Ovary (tissue), 9 donors: ENCODE measurements around the gene DST. TPM values are rescaled to one million over a fixed set of nuclear protein-coding genes. Genes with fewer than 3 reads are reported as not detected.

Experiments
- DNase-seq, 5 donors: peaks; one replicate each; pipeline ENCODE4 v3.0.0-alpha.2; 2019 to 2020
- H3K27ac ChIP-seq, 2 donors: fragments of 200-600 bp; one replicate each; pipeline versions ENCODE4 v1.5.1 to v1.8.0; 2019 to 2022
- H3K27me3 ChIP-seq: fragments of 200-600 bp; one replicate; pipeline ENCODE4 v1.8.0; 2022
- H3K36me3 ChIP-seq: fragments of 200-600 bp; sonication (generic); one replicate; pipeline ENCODE4 v1.5.1; 2019
- H3K4me1 ChIP-seq: one replicate; pipeline ENCODE4 v1.8.1; 2013; ENCODE audit warnings: mild to moderate bottlenecking, moderate library complexity; ENCODE audit not compliant: insufficient read depth
- H3K4me3 ChIP-seq: fragments of 200-600 bp; sonication (generic); one replicate; pipeline ENCODE4 v1.5.1; 2017
- H3K9me3 ChIP-seq, 2 donors: fragments of 200-600 bp in 1 of 2; sonication (generic) in 1 of 2; one replicate each; pipeline versions ENCODE4 v1.5.1 to v1.8.1; 2013 to 2019; ENCODE audit warnings: mild to moderate bottlenecking in 1 of 2, moderate library complexity in 1 of 2
- EP300 ChIP-seq: sonication (generic); formaldehyde crosslinking; IDR thresholded peaks from one replicate; pipeline ENCODE4 v1.6.1; 2017; ENCODE audit warnings: antibody characterized with exemption
- POLR2A ChIP-seq: fragments of 450-650 bp; IDR thresholded peaks from one replicate; pipeline ENCODE4 v1.6.1; 2017; ENCODE audit warnings: antibody characterized with exemption, mild to moderate bottlenecking, moderate library complexity
- WGBS, 3 donors: extraction: QIAGEN DNeasy Blood & Tissue Kit in 1 of 3; methylation state at CpG; one replicate each; pipeline versions ENCODE4 v1.1.5 to v1.1.7; 2013 to 2017; 5-methylcytosine and 5-hydroxymethylcytosine counted together
- intact Hi-C, 4 donors: fragments of 100-400 bp; cut with DNase I; formaldehyde crosslinking; loops; one replicate each; pipeline versions ENCODE4 v1.11.0 to v1.15.1; 2022 to 2023
- polyA plus RNA-seq, 2 donors: library from polyadenylated mRNA; stranded (reverse); fragments of 200-250 nt in 1 of 2; fragments of 350-450 nt in 1 of 2; fragmentation: Illumina TruSeq in 1 of 2; extraction: RNeasy Lipid Tissue Mini Kit (QIAGEN cat#74804) in 1 of 2; gene quantifications; one replicate each; pipeline ENCODE4 v1.2.3, GENCODE V29; 2013 to 2014
- total RNA-seq, 7 donors: library from RNA; depleted of rRNA in 2 of 7; stranded (reverse); fragments of >200 nt in 2 of 7; fragmentation: NEBNext Ultra II Directional in 3 of 7; extraction: Animal tissue kit (Norgen Biotek cat#: 25700) in 3 of 7; gene quantifications; one replicate each; pipeline versions ENCODE4 v1.1.0 to v1.2.4, GENCODE V29; 2016 to 2023
- TF ChIP-seq, protein P1 (sequence below), 3 donors: fragments of 450-650 bp in 2 of 3; fragments of 200-600 bp in 1 of 3; IDR thresholded peaks; one replicate each; pipeline versions ENCODE4 v1.5.1 to v1.8.0; 2016 to 2022; ENCODE audit warnings: antibody characterized with exemption in 3 of 3, mild to moderate bottlenecking in 1 of 3
- donor health status: DM: no; HTN: no; CAD: no; lungs with moderate emphysema.
- donor health status: DM: no; HTN: no; CAD: no.
- donor health status: Bipolar disorder and iron deficiency.
- donor health status: DM: yes; HTN: yes; CAD: no.
- donor health status: DM: no; HTN: no; CAD: no.
- donor health status: DM: yes; HTN: yes; CAD: no.

The DST gene
- total and polyA plus RNA-seq, 9 donors = 124 to 290 (median 174) TPM

DNA sequence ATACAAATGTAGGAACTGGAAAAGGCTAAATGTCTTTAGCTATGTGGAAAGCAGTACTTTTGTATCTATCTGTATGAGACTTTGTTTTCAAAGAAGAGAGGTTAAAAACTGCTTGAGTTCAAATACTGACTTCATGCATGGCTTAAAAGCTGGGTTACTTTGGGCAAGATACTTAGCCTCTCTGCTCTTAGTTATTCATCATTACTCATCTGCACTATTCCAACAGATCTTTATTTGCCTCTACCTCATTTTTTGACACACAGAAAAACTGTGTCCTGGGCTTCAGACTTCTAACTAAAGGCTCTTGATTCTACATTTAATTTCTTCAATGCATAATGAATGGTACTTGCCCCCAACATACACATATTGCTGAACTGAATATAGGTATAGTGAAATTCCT, 114.8 kb downstream of the DST start:
- intact Hi-C loops = no loop called here
- Histone ChIP-seq H3K4me3 (no peak overlapping the region), H3K9me3 (no peaks in the 10 kb centered on the region), H3K27ac (peak overlapping the region in 1 of 2 donors; percentile 49), H3K36me3 (no peaks in the 10 kb centered on the region), H3K27me3 (no peaks in the 10 kb centered on the region), H3K4me1 (peaks cover 9% of the 10 kb centered on the region)
- TF ChIP-seq EP300 (no peak), POLR2A (no peak)
- TF ChIP-seq, protein P1, sequence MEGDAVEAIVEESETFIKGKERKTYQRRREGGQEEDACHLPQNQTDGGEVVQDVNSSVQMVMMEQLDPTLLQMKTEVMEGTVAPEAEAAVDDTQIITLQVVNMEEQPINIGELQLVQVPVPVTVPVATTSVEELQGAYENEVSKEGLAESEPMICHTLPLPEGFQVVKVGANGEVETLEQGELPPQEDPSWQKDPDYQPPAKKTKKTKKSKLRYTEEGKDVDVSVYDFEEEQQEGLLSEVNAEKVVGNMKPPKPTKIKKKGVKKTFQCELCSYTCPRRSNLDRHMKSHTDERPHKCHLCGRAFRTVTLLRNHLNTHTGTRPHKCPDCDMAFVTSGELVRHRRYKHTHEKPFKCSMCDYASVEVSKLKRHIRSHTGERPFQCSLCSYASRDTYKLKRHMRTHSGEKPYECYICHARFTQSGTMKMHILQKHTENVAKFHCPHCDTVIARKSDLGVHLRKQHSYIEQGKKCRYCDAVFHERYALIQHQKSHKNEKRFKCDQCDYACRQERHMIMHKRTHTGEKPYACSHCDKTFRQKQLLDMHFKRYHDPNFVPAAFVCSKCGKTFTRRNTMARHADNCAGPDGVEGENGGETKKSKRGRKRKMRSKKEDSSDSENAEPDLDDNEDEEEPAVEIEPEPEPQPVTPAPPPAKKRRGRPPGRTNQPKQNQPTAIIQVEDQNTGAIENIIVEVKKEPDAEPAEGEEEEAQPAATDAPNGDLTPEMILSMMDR (IDR thresholded peaks at IDR 0.05) = no peak
- DNase-seq = no peak

DNA sequence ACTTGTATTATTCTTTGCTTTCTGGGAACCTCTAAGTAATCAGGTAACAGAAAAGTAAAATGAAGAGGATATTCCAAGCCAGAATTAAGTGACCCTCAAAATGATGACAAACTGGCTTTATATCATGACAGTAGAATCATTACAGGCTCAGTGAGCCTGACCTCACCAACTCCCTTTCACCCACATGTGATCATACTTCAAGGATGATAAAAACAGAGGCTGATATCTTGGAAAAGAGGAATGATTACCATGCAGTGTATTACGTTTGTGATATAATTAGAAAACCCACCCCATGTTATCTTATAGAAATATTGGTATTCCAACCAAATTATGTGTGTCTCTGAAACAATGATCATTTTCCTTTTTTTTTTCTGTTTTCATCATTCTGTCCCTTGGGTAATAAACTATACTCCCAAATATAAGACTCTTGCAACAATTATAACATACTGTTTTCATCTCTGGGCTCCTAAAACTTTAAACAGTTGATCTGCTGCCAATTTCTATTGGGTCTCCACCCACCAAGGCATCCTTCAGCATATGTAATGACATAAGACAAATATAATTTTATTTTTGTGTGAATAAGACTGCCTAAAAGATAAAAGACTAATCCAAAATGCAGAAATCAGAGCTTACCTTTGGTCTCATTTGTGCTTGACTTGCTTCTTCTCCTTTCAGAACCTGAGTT, 115.7 kb downstream of the DST start:
- H3K36me3 ChIP-seq = no peaks in the 10 kb centered on the region
- intact Hi-C loops = no loop called here
- peak overlapping the region in 1 of 2 donors; percentile 49 for H3K27ac ChIP-seq

DNA sequence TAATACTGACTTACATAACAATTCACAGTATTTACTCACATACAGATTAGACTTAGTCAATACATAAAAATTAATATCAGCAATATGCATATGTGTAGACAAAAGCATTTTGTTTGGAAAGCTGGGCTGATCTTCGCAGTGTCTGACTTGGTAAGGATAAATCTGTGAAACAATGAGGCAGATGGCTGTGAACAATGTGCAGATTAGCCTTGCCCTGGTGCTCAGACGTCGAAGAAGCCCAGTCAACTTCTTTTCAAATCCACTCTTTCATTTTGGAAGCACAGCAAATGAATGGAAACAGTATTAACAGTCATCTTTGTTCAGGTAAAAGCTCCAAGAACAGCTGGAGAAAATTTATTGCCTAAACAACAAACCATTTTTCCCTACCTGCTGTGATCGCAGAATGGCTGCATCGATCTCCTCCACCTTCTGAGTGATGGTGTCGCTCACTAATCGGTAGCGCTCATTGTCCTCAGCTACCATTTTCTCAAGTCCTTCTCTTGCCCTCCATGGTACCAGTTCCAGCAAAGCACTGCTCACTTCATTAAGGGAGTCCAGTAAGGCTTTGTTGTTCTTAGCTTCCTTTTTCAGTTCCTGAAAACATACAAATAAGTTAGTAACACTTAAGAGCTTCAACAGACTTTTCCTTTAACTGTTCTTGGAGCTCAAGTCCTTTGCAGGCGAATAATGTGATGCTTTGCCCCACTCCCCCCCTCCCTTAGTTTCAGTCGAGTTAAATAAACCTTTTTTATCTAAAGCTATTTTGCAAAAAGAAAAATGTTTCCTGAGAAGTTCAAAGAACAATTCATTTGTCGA, 116.5 kb downstream of the DST start:
- intact Hi-C loops = no loop called here
- peaks cover 9% of the 10 kb centered on the region for H3K4me1 ChIP-seq
- WGBS, 3 donors = 48 to 54% (median 52%) methylated on average over 11 of the region's 11 CpGs

More for the DNA sequence above, 115.7 kb downstream of the DST start:
- no peaks in the 10 kb centered on the region for H3K27me3 ChIP-seq
- peaks cover 9% of the 10 kb centered on the region for H3K4me1 ChIP-seq
- DNase-seq = no peak
- no peaks in the 10 kb centered on the region for H3K9me3 ChIP-seq
- 4 to 10% (median 5%) methylated on average over 1 of the region's 1 CpG for WGBS, 3 donors
- no peak for TF ChIP-seq EP300
- TF ChIP-seq, protein P1 (IDR thresholded peaks at IDR 0.05) = no peak
- no peak for TF ChIP-seq POLR2A
- H3K4me3 ChIP-seq = no peak overlapping the region

DNA sequence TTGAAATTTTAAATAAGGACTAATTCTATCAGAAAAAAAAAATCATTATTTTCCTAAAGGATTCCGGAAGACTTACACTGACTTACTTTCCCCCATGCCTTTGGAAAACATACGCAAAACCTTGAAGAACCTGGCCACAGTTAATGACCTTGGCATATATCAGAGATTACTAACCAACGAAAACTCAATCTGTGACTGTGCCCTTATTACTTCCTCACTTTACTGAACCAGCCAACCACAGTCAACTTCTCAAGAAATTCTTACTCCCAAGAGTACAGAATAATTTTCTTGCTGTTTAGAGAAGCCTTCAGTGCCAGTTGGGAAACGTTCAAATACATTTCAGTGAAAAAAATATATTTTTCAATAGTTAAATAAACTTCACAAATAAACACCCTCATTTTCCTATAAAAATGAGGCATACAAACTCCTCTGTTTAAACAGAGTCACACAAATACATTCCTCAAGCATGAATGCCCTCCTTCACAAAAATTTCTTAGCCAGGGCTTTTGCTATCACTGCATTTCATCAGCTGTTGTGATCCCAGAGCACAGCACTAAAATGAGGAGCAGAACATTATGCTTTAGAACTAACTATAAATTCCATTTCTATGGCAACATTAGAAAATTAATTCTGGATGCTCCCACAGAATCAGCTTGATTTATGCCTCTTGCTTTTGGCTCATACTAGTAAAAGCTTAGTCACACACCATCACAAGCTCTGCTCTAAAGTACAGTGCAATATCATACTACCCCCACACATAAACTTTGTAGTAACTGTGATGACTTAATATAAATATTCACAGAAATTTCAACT, 117.6 kb downstream of the DST start:
- peak overlapping the region; percentile 11 to 70 for H3K27ac ChIP-seq
- H3K36me3 ChIP-seq = no peaks in the 10 kb centered on the region
- no peaks in the 10 kb centered on the region for H3K9me3 ChIP-seq
- intact Hi-C loops = no loop called here
- no peak overlapping the region for H3K4me3 ChIP-seq
- WGBS, 3 donors = 2 to 15% (median 3%) methylated on average over 4 of the region's 4 CpGs
- H3K27me3 ChIP-seq = no peaks in the 10 kb centered on the region
- no peak for DNase-seq
- TF ChIP-seq EP300 (peak; percentile 69), POLR2A (no peak)
- peaks cover 9% of the 10 kb centered on the region for H3K4me1 ChIP-seq

More for the DNA sequence above, 116.5 kb downstream of the DST start:
- Histone ChIP-seq H3K9me3 (no peaks in the 10 kb centered on the region), H3K4me3 (no peak overlapping the region), H3K27ac (peak overlapping the region in 1 of 2 donors; percentile 70), H3K27me3 (no peaks in the 10 kb centered on the region), H3K36me3 (no peaks in the 10 kb centered on the region)
- TF ChIP-seq EP300 = no peak
- TF ChIP-seq, protein P1 (IDR thresholded peaks at IDR 0.05) = no peak
- no peak for TF ChIP-seq POLR2A
- DNase-seq = no peak
